MV-4-11 (cell line): ENCODE measurements around the gene ARHGAP45.

ENCODE experiments used
- DNase-seq: peaks from one replicate; lab custom pipeline; 2025; lab: John Stamatoyannopoulos, UW

ARHGAP45 gene

GRCh38 chr19:1088416-1089010, 21.5 kb downstream of the ARHGAP45 start:
- DNase-seq, result no peak

DNA sequence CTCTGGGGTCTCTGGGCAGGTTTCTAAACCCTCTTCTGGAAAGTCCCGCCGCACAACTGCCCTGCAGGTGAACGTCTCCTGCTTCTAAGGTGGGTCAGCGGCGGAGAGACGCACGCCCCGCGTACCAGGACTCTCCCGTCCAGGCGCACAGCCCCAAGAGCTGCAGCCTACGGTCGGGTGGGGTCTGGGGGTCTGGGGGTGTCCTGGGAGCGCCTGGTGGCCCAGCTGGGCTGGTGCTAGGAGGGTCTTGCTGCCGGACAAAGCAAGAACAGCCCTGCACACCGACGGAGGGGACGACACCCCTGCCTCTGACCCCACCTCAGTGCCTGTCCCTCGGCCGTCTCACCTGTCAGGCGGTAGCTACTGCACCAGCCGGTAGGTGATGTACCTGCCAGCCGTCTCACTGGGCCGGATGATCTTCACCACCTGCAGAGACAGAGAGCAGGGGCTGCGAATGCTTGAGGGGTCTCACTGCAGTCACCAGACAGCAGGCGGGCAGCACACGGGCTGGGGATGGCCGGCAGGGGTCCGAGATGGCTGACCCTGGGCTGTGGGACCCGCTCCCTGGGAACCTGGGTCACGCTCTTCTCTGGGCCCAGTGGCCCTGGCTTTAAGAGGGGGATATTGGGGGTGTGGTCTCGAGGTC, 22.3 kb downstream of the ARHGAP45 start:
- no peak for DNase-seq

DNA sequence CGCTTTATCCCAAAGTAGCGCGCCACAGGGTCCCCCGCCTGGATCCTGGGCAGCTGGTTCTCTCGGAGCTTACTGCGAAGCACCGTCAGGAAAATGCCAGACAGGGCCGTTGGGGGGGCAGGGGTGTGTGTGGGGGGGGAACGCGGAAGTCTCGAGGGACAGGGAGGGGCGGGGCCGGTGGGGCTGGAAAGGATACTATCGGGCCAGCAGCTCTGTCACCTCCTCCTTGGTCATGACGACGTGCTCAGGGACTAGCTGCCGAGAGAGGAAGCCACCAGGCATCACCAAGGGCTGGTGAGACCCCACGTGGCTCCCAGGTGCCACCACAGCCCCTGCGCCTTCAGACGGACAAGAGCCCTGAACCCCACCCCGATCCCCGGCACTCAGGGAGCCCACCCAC, 22.9 kb downstream of the ARHGAP45 start:
- no peak for DNase-seq

- no peak for DNase-seq
These were observed 24.0 kb downstream of the ARHGAP45 start for GRCh38 chr19:1090731-1091543.

DNA sequence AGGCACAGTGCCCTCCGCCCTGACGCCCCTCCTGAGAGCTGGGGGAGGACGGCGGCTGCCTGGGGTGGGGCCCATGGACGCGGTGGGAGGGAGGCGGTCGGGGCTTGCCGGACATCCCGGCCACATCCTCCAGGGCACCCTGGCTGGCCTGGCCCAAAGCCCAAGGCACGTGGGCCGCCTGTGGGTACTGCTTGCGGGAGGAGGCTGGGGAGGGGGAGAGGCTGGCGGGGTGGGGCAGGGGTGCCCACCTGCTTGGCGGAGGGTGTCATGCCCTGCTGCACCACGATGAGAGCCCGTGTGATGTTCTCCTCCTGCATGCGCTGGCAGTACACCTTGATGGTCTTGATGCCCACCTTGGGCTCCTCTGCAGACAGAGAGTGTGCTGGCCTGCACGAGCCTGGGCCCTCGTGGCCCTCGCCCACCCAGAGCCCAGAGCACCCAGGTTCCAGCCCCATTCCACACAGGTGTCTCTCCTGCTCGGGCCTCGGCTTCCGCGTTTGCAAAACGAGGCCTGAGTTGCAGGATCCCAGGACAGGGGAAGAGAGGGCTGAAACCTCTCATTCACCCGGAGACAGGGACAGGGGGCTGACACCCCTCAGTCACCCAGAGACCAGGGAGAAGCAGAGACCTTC, 24.7 kb downstream of the ARHGAP45 start:
- no peak for DNase-seq

DNA sequence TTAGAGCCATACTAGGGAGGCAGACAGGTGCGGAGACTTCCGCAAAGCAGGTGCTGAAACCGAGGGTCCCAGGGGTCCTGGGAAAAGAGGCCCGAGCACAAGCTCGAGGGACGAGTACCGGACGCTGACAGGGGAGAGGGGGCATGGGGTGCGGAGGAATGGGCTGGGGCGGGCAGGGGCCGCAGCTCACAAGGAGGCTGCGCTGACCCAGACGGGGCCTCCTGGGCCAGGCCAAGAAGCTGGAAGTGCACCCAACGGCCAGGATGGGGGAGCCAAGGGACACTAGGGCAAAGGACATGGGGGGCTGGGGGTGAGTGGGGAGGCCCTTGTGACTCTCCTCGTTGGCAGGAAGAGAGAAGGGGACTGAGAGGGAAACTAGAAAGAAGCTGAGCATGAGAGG, 26.4 kb downstream of the ARHGAP45 start:
- DNase-seq, result no peak

GRCh38 chr19:1093811-1094553, 27.0 kb downstream of the ARHGAP45 start:
- DNase-seq, result peak; percentile 24

DNA sequence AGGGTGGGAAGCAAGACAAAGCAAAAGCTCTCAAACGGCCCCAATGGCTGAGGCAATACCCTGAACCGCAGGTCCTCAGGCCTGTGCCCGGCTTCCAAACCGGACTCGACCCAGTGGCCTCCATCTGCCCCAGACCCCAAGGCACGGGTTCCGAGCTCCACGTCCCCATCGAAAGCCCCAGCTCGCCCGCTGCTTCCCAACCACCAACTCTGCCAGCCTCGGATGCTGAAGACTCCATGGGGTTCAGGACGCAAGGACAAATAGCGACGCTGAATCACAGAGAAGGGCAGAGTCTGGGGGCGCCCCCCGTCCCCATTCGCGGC, 27.6 kb downstream of the ARHGAP45 start:
- DNase-seq, result no peak

GRCh38 chr19:1094978-1095701, 28.2 kb downstream of the ARHGAP45 start, which contains the start of gene POLR2E:
Gene POLR2E, minus strand, starts transcription at chr19:1095375. Its CDS starts 60 bp downstream, at chr19:1095315.
- peak; percentile 98 for DNase-seq

GRCh38 chr19:1097810-1098176, 30.8 kb downstream of the ARHGAP45 start:
- DNase-seq, result no peak

GRCh38 chr19:1098177-1099051, 31.4 kb downstream of the ARHGAP45 start:
- no peak for DNase-seq

GRCh38 chr19:1101337-1101698, 34.4 kb downstream of the ARHGAP45 start:
- DNase-seq, result peak; percentile 81

GRCh38 chr19:1102407-1103131, 35.6 kb downstream of the ARHGAP45 start:
- DNase-seq, result peak; percentile 76

GRCh38 chr19:1103132-1103707, 36.3 kb downstream of the ARHGAP45 start:
- DNase-seq, result no peak

DNA sequence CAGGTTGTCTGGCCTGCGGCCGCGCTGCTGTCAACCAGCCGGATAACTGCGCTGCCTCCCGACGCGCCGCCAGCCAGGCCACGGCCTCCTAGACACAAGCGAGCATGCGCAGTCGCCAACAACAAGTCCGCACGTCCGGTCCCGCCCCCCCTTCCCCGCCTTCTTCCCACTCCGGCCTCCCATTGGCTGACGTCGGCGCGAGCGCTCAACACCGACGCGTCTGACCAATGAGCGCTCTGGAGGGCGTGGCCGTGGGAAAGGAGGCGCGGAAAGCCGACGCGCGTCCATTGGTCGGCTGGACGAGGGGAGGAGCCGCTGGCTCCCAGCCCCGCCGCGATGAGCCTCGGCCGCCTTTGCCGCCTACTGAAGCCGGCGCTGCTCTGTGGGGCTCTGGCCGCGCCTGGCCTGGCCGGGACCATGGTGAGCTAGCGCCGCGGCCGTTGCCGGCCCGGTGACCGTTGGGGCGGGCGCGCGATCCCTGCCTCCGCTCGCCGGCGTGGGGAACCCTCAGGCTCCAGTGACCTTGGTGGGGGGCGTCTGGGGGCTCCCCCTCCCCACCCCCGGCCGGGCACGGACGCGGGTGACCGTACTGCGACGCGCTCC, 36.8 kb downstream of the ARHGAP45 start, which contains the start of gene GPX4:
Gene GPX4 (plus strand): TSS at position 287 of the 603 bp plus-strand sequence. CDS start 50 bp downstream, at position 337.
- DNase-seq, result peak; percentile 99

GRCh38 chr19:1104311-1105007, 37.5 kb downstream of the ARHGAP45 start:
- DNase-seq, result peak; percentile 47

DNA sequence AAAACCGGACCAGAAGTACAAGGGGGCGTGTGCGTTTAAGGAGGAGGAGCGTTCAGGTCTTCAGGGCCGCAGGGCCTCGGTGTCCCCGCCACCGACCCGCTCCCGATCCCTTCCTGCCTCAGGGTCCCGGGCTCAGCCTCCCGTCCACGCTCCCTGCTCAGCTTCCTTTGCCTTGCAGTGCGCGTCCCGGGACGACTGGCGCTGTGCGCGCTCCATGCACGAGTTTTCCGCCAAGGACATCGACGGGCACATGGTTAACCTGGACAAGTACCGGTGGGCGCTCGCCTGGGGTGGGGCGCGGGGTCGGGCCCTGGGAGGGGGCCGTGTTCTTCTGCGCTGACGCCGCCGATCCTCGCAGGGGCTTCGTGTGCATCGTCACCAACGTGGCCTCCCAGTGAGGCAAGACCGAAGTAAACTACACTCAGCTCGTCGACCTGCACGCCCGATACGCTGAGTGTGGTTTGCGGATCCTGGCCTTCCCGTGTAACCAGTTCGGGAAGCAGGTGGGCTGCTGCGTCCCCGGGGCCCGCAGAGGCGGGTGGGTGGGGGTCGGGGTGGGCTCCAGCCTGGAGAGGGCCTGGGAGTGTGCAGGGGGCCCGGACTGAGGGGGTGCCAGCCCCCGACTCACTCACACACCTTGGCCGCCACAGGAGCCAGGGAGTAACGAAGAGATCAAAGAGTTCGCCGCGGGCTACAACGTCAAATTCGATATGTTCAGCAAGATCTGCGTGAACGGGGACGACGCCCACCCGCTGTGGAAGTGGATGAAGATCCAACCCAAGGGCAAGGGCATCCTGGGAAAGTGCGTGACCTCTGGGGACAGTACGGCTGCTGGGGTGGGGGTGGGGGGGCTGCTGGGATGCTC, 38.3 kb downstream of the ARHGAP45 start:
- DNase-seq, result no peak
